C4-2B (cell line): ENCODE results near the gene GRID1.

Experiments
- CTCF ChIP-seq: fragments of 450-650 bp; conservative IDR thresholded peaks from 2 replicates; pipeline ENCODE4 v1.5.1; 2017; ENCODE audit warnings: mild to moderate bottlenecking
- ZFX ChIP-seq: fragments of 450-650 bp; IDR thresholded peaks from 2 replicates; pipeline ENCODE4 v1.6.1; 2017

- TF ChIP-seq CTCF, result no peak
- TF ChIP-seq ZFX, result no peak
Observed at GRCh38 chr10:86063341-86063740, 303.3 kb downstream of the GRID1 start.
